IPS-NIHi7 (cell line): ENCODE results near the gene TRIM7.
"Not testable (repeated sequence)": the region's sequence is repeated elsewhere in the genome, so short reads cannot be mapped to it uniquely, and the experiment has no call there.

Source experiments
- DNase-seq: peaks from one replicate; pipeline ENCODE4 v3.0.0; 2012; ENCODE audit warnings: mixed read lengths; ENCODE audit errors: extremely low spot score

Gene TRIM7

GRCh38 chr5:181151146-181151545, 53.9 kb downstream of the TRIM7 start:
- DNase-seq, result peak; percentile 70

- no peak for DNase-seq
Measured at GRCh38 chr5:181149806-181150733, 54.9 kb downstream of the TRIM7 start.

- DNase-seq, result no peak
Measured at GRCh38 chr5:181149355-181149754, 55.6 kb downstream of the TRIM7 start.

- DNase-seq, result not testable (repeated sequence)
Measured at GRCh38 chr5:181146927-181147636, 57.9 kb downstream of the TRIM7 start, which contains the start of gene OR2V2. Gene OR2V2, plus strand, starts transcription at chr5:181147586. Its CDS starts 7,357 bp downstream, at chr5:181154943.

- DNase-seq, result no peak
Measured at GRCh38 chr5:181145133-181145532, 59.9 kb downstream of the TRIM7 start.
